Ishikawa (cell line): ENCODE measurements around the gene BCCIP.

ENCODE experiments used
- CEBPB ChIP-seq: IDR thresholded peaks from 2 replicates; pipeline ENCODE4 v1.6.1; 2012
- CREB1 ChIP-seq: IDR thresholded peaks from 2 replicates; pipeline ENCODE4 v1.6.1; 2012; ENCODE audit warnings: low read depth
- EGR1 ChIP-seq: IDR thresholded peaks from 2 replicates; pipeline ENCODE4 v1.6.1; 2012
- EP300 ChIP-seq: IDR thresholded peaks from 2 replicates; pipeline ENCODE4 v1.6.1; 2012; ENCODE audit warnings: borderline replicate concordance
- FOXM1 ChIP-seq: IDR thresholded peaks from 2 replicates; pipeline ENCODE4 v1.6.1; 2012; ENCODE audit warnings: low read depth, borderline replicate concordance
- MAX ChIP-seq: IDR thresholded peaks from 2 replicates; pipeline ENCODE4 v1.6.1; 2012
- NFIC ChIP-seq: IDR thresholded peaks from 2 replicates; pipeline ENCODE4 v1.6.1; 2012
- RAD21 ChIP-seq: IDR thresholded peaks from 2 replicates; pipeline ENCODE4 v1.6.1; 2012; ENCODE audit warnings: low read depth
- REST ChIP-seq: IDR thresholded peaks from 2 replicates; pipeline ENCODE4 v1.6.1; 2012; ENCODE audit warnings: low read depth, mild to moderate bottlenecking
- TAF1 ChIP-seq: IDR thresholded peaks from 2 replicates; pipeline ENCODE4 v1.6.1; 2012; ENCODE audit warnings: low read depth, mild to moderate bottlenecking
- TCF12 ChIP-seq: IDR thresholded peaks from 2 replicates; pipeline ENCODE4 v1.6.1; 2012; ENCODE audit warnings: low read depth
- TEAD4 ChIP-seq: IDR thresholded peaks from 2 replicates; pipeline ENCODE4 v1.6.1; 2012
- USF1 ChIP-seq: IDR thresholded peaks from 2 replicates; pipeline ENCODE4 v1.6.1; 2012
- YY1 ChIP-seq: IDR thresholded peaks from 2 replicates; pipeline ENCODE4 v1.6.1; 2012; ENCODE audit warnings: low read depth

GRCh38 chr10:125850766-125851731 lies 27.7 kb downstream of the BCCIP start:
- TF ChIP-seq EP300 (no peak), FOXM1 (no peak), NFIC (no peak), CEBPB (no peak), MAX (no peak), REST (no peak), CREB1 (no peak), TEAD4 (no peak), YY1 (no peak), RAD21 (no peak), TAF1 (no peak), TCF12 (no peak), EGR1 (no peak), USF1 (no peak)
